Adrenal gland (tissue), 5 donors: Measurements from ENCODE around the gene SFRP5.

ENCODE experiments used
- CTCF ChIP-seq, 6 experiments: fragments of 450-650 bp in 4 of 6; fragments of 200-600 bp in 2 of 6; sonication (generic) in 1 of 6; IDR thresholded peaks; 1 replicate in 5 of 6; 2 replicates in 1 of 6; pipeline versions ENCODE4 v1.5.1 to v1.8.0; 2016 to 2021; ENCODE audit warnings: antibody characterized with exemption in 6 of 6, mild to moderate bottlenecking in 2 of 6, moderate library complexity in 1 of 6
- POLR2A ChIP-seq, 2 donors: fragments of 450-650 bp; IDR thresholded peaks; one replicate each; pipeline ENCODE4 v1.6.1; 2017; ENCODE audit warnings: antibody characterized with exemption in 2 of 2, mild to moderate bottlenecking in 2 of 2, moderate library complexity in 1 of 2
- donor health status: DM: no; HTN: no; CAD: no.

- TF ChIP-seq CTCF (IDR thresholded peaks at IDR 0.05), result no peak
- TF ChIP-seq POLR2A (IDR thresholded peaks at IDR 0.05), result no peak
Observed at GRCh38 chr10:97737770-97738265, 34.0 kb downstream of the SFRP5 start.
